ENCODE measurements around the gene FBXL17. TPM values are rescaled to one million over a fixed set of nuclear protein-coding genes. Genes with fewer than 3 reads are reported as not detected.

FBXL17 gene
- total RNA-seq, 1 donor from 2014 or later, result 11.1 TPM

DNA sequence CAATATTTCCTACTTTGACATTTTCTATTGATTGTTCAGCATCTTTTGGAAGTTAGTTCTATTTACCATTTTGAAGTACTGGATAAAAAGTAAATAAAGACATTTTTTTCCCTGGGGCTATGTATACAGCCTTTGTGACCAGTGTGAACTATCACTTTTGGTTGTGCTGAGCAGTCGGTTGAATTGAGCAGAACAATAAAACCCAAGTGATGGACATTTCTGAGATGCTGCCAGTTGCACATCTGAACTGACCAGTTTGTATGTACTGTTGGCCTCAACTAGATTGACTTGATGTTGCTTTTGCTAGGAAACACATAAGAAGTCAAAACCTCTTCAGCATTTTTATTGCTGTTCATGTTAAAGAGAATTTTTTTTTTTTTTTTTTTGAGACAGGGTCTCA lies 451.0 kb downstream of the FBXL17 start:
- Mint-ChIP-seq H3K27me3 (no peaks in the 10 kb centered on the region), H3K27ac (no peak overlapping the region), H3K36me3 (no peaks in the 10 kb centered on the region), H3K9me3 (peaks cover 6% of the 10 kb centered on the region), H3K4me3 (no peak overlapping the region), H3K4me1 (ENCODE audit: unreplicated experiment) (peaks cover 16% of the 10 kb centered on the region)
- TF ChIP-seq, protein P1, sequence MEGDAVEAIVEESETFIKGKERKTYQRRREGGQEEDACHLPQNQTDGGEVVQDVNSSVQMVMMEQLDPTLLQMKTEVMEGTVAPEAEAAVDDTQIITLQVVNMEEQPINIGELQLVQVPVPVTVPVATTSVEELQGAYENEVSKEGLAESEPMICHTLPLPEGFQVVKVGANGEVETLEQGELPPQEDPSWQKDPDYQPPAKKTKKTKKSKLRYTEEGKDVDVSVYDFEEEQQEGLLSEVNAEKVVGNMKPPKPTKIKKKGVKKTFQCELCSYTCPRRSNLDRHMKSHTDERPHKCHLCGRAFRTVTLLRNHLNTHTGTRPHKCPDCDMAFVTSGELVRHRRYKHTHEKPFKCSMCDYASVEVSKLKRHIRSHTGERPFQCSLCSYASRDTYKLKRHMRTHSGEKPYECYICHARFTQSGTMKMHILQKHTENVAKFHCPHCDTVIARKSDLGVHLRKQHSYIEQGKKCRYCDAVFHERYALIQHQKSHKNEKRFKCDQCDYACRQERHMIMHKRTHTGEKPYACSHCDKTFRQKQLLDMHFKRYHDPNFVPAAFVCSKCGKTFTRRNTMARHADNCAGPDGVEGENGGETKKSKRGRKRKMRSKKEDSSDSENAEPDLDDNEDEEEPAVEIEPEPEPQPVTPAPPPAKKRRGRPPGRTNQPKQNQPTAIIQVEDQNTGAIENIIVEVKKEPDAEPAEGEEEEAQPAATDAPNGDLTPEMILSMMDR (conservative IDR thresholded peaks at IDR 0.05), result no peak
- no peak for DNase-seq (ENCODE audit: extremely low spot score, unreplicated experiment)

- no peak for DNase-seq (ENCODE audit: extremely low spot score, unreplicated experiment)
- Mint-ChIP-seq H3K36me3 (no peaks in the 10 kb centered on the region), H3K4me3 (no peak overlapping the region), H3K9me3 (peaks cover 6% of the 10 kb centered on the region), H3K4me1 (ENCODE audit: unreplicated experiment) (peaks cover 20% of the 10 kb centered on the region), H3K27ac (no peak overlapping the region), H3K27me3 (no peaks in the 10 kb centered on the region)
- TF ChIP-seq, protein P1 (conservative IDR thresholded peaks at IDR 0.05), result no peak
These were observed 451.8 kb downstream of the FBXL17 start for GRCh38 chr5:107930092-107930491.

- Mint-ChIP-seq H3K4me1 (ENCODE audit: unreplicated experiment) (peaks cover 20% of the 10 kb centered on the region), H3K27me3 (no peaks in the 10 kb centered on the region), H3K9me3 (peaks cover 6% of the 10 kb centered on the region), H3K36me3 (no peaks in the 10 kb centered on the region), H3K27ac (no peak overlapping the region), H3K4me3 (no peak overlapping the region)
- no peak for DNase-seq (ENCODE audit: extremely low spot score, unreplicated experiment)
- TF ChIP-seq, protein P1 (conservative IDR thresholded peaks at IDR 0.05), result no peak
These were observed 452.8 kb downstream of the FBXL17 start for GRCh38 chr5:107929080-107929479.

DNA sequence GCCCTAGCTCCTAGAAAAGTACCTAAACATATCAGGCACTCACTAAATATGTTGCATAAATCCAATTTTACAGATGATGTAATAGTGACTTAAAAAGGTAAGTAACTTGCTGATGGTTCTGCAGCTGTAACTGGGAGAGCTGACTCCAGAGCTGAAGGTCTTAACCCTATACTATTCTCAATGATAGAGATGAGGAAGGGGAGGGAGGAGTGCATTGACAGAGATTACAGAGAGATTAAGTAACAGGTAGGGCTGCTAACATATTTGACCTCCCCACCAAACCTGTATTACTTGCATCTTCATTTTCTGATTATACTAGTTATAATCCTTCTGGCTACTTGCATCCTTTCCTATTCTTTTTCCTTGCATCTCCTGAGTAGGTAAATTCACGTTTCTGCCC lies 455.8 kb downstream of the FBXL17 start:
- no peak for DNase-seq (ENCODE audit: extremely low spot score, unreplicated experiment)

GRCh38 chr5:107925200-107925599 lies 456.7 kb downstream of the FBXL17 start:
- H3K4me3 Mint-ChIP-seq, result no peak overlapping the region
- DNase-seq (ENCODE audit: extremely low spot score, unreplicated experiment), result no peak
- no peaks in the 10 kb centered on the region for H3K36me3 Mint-ChIP-seq
- TF ChIP-seq, protein P1 (conservative IDR thresholded peaks at IDR 0.05), result no peak
- H3K9me3 Mint-ChIP-seq, result peaks cover 3% of the 10 kb centered on the region
- no peaks in the 10 kb centered on the region for H3K27me3 Mint-ChIP-seq
- no peak overlapping the region for H3K27ac Mint-ChIP-seq
- peaks cover 20% of the 10 kb centered on the region for H3K4me1 Mint-ChIP-seq (ENCODE audit: unreplicated experiment)

More for the DNA sequence above, 455.8 kb downstream of the FBXL17 start:
- Mint-ChIP-seq H3K36me3 (no peaks in the 10 kb centered on the region), H3K4me3 (no peak overlapping the region), H3K9me3 (peaks cover 6% of the 10 kb centered on the region), H3K27me3 (no peaks in the 10 kb centered on the region), H3K27ac (no peak overlapping the region), H3K4me1 (ENCODE audit: unreplicated experiment) (peaks cover 20% of the 10 kb centered on the region)
- TF ChIP-seq, protein P1 (conservative IDR thresholded peaks at IDR 0.05), result no peak

DNA sequence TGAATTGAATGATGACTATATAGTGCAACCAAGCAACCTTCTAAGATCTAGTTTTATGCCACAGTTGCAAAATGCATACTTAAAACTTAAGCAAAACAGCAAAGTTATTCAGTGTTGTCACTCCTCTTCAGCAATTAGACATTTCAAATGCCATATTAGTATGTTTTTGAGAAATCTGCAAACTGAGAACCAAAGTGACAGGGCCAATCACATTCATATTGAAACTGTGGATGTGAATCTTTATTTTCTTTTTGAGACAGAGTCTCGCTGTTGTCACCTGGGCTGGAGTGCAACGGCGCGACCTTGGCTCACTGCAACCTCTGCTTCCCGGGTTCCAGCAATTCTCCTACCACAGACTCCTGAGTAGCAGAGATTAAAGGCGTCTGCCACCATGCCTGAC lies 461.9 kb downstream of the FBXL17 start:
- TF ChIP-seq, protein P1 (conservative IDR thresholded peaks at IDR 0.05), result no peak
- Mint-ChIP-seq H3K27ac (no peak overlapping the region), H3K4me3 (no peak overlapping the region), H3K4me1 (ENCODE audit: unreplicated experiment) (peaks cover 11% of the 10 kb centered on the region), H3K9me3 (no peaks in the 10 kb centered on the region), H3K27me3 (peaks cover 5% of the 10 kb centered on the region), H3K36me3 (no peaks in the 10 kb centered on the region)
- DNase-seq (ENCODE audit: extremely low spot score, unreplicated experiment), result no peak
